Cardiac fibroblast (primary cell): ENCODE data around the gene CYSLTR2.
"Not testable (repeated sequence)": the region's sequence is repeated elsewhere in the genome, so short reads cannot be mapped to it uniquely, and the experiment has no call there.

Experiments used
- DNase-seq, 2 donors: peaks; one replicate each; pipeline versions ENCODE4 v3.0.0 to v3.0.0-alpha.2; 2010; ENCODE audit warnings: low read depth in 2 of 2
- H3K4me3 ChIP-seq, 2 donors: replicated peaks in 1 of 2; 1 replicate in 1 of 2; 2 replicates in 1 of 2; pipeline ENCODE4 v1.5.1; 2011; ENCODE audit warnings: low read depth in 2 of 2, low read length in 2 of 2, mild to moderate bottlenecking in 2 of 2, moderate library complexity in 1 of 2
- TF ChIP-seq, protein P1 (sequence below): IDR thresholded peaks from one replicate; pipeline ENCODE4 v1.5.1; 2011; ENCODE audit warnings: low read depth, mild to moderate bottlenecking, low read length, inconsistent platforms

Gene CYSLTR2

DNA sequence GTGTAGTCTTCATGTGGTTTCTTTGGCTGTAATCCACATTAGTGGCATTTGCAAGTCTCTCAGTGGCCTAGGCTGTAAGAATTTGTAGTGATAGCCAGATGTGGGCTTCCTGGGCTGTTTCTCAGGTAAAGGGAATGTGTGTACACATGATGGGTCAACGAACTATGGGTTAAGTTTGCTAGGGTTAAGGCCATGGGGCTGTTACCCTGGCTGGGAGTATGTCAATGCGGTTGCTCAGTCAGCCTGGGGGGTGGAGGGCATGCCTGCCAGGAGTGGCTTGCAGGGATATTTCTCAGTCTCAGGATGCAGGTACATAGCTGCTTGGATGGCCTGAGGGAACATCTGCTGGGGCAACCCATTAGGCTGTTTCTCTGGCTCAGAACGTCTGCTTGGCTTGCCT, 13.4 kb downstream of the CYSLTR2 start:
- no peak for DNase-seq
- TF ChIP-seq, protein P1, sequence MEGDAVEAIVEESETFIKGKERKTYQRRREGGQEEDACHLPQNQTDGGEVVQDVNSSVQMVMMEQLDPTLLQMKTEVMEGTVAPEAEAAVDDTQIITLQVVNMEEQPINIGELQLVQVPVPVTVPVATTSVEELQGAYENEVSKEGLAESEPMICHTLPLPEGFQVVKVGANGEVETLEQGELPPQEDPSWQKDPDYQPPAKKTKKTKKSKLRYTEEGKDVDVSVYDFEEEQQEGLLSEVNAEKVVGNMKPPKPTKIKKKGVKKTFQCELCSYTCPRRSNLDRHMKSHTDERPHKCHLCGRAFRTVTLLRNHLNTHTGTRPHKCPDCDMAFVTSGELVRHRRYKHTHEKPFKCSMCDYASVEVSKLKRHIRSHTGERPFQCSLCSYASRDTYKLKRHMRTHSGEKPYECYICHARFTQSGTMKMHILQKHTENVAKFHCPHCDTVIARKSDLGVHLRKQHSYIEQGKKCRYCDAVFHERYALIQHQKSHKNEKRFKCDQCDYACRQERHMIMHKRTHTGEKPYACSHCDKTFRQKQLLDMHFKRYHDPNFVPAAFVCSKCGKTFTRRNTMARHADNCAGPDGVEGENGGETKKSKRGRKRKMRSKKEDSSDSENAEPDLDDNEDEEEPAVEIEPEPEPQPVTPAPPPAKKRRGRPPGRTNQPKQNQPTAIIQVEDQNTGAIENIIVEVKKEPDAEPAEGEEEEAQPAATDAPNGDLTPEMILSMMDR: no peak
- no peak overlapping the region for H3K4me3 ChIP-seq

DNA sequence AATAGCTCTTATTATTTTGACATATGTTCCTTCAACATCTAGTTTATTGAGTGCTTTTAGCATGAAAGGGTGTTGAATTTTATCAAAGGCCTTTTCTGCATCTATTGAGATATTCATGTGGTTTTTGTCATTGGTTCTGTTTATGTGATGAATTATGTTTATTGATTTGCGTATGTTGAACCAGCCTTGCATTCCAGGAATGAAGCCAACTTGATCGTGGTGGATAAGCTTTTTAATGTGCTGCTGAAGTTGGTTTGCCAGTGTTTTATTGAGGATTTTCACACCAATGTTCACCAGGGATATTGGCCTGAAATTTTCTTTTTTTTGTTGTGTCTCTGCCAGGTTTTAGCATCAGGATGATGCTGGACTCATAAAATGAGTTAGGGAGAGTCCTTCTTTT, 17.7 kb downstream of the CYSLTR2 start:
- not testable (repeated sequence) for H3K4me3 ChIP-seq, DNase-seq

DNA sequence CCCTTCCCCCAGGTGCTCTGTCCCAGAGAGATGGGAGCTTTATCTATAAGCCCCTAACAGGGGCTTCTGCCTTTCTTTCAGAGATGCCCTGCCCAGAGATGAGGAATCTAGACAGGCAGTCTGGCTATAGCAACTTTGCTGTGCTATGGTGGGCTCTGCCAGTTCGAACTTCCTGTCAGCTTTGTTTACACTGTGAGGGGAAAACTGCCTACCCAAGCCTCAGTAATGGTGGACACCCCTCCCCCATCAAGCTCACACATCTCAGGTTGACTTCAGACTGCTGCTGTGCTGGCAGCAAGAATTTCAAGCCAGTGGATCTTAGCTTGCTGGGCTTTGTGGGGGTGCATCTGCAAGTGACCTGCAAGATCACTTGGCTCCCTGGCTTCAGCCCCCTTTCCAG, 21.5 kb downstream of the CYSLTR2 start:
- TF ChIP-seq, protein P1: no peak
- no peak for DNase-seq
- H3K4me3 ChIP-seq: no peak overlapping the region

DNA sequence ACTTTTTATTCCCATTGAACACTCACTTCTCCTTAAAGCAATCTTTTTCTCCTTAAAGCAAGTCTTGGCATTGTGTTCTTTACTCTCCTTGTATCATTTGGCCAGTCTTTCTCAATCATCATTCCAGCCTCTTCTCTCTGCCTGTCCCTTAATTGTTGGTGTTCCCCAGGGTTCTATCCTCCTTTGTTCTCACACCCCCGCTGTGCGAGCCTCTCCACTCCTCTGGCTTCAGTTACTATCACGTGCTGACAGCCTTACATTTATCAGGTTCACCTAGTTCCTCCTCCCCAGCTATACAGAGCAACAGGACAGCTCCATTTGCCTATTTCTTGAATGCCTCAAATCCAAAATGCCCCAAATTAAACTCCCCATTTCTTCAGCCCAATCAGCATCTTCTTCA, 24.6 kb downstream of the CYSLTR2 start:
- TF ChIP-seq, protein P1: no peak
- DNase-seq: no peak

DNA sequence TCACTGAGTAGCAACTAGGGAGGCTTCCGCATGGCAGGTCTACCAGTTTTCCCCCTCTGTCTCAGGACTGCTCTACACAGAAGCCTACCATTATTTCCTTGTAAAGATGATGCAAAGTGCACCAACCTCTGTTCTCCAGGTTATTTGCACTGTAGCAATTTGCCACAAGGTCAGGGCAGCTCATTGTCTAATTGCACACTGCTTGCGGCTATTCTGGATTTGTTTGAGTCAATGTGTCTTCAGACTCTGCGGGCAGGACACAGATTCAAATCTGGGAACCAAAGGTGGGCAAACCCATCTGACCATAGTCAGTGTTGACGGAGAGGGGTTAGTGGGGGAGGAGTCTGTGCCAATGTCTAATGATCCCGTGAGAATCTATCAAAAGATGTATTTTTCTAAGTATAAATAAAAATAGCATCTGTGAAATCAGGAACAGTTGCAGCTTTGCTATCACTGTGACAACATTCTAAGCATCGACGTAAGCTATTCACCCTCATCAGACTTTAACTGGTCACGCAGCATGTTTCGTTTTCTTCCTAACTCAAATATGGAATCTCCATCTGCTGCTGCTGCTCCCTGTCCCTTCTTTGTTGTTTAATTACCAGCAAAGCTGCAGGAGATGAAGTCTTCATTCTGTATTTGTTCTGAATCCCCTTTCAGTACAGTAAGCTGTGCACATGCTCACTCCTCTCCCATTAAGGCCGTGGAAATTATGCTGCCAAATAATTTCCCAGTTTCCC, 26.4 kb downstream of the CYSLTR2 start:
- H3K4me3 ChIP-seq: no peak overlapping the region
- TF ChIP-seq, protein P1: no peak
- no peak for DNase-seq

More for the DNA sequence above, 24.6 kb downstream of the CYSLTR2 start:
- no peak overlapping the region for H3K4me3 ChIP-seq

DNA sequence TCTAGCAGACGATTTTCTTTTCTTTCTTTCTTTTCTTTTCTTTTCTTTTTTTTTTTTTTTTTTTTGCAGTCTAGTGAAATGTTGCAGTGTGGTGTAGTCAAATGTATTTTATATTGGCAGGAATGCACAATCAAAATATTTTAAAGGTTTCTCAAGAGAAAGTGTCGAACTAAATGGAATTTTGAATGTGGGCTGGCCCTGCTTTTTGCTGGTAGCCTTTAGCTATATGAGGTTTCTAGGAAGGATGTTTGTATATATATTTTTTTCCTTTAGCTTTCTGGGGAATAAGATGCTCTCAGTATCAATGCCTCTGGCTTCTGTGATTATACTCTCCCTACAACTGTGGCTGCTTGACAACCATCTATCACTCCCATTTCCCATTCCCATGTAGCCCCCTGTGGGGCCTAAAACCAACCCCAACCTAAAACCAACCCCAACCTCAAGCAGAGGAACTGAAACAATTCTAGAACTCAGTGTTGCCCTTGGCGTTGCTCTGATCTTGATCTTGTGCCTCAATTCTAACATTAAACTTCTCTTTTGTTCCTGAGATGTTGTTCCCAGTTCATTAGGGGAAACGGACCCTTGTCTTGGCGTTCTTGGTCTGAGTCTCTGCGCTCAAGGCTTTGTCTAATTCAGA, 27.1 kb downstream of the CYSLTR2 start:
- H3K4me3 ChIP-seq: no peak overlapping the region
- DNase-seq: no peak
- TF ChIP-seq, protein P1: no peak

DNA sequence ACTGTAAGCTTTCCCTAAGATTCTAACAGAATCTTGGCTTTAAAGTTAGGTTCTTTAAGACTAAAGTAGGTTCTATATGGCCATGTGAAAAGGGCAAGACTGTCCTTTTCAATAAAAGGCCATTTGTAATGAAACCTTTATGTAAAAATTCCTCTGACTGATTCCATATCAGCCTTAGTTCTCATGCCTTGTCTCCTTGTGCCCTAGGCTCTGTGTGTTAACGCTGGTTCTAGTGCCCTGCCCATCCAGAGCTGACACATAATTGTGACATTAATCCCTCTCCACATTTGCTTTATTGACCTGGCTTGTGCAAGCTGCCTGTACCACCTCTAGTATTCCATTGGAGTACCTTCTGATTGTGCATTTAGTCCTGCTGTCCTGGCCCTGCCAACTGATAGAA, 28.2 kb downstream of the CYSLTR2 start:
- H3K4me3 ChIP-seq: no peak overlapping the region
- TF ChIP-seq, protein P1: no peak
- no peak for DNase-seq
